ENCODE data around the gene RPS15. TPM values are rescaled to one million over a fixed set of nuclear protein-coding genes. Genes with fewer than 3 reads are reported as not detected.

Gene RPS15
- total RNA-seq, 4 donors from 2014 or later = 4,239 to 4,988 (median 4,337) TPM

- H3K27me3 ChIP-seq = peaks cover 0 to 10% of the 10 kb centered on the region in 2 donors
- no peak for DNase-seq (ENCODE audit: low spot score in 2 of 2)
- no peaks in the 10 kb centered on the region for H3K36me3 ChIP-seq
- H3K9me3 ChIP-seq = no peaks in the 10 kb centered on the region
- H3K4me3 ChIP-seq = no peak overlapping the region
- TF ChIP-seq POLR2A (IDR thresholded peaks at IDR 0.05) = no peak
- no peak for TF ChIP-seq CTCF (IDR thresholded peaks at IDR 0.05)
- TF ChIP-seq EP300 (IDR thresholded peaks at IDR 0.05) = no peak
- peaks cover 0 to 22% (median 13%) of the 10 kb centered on the region in 4 donors for H3K4me1 ChIP-seq
- H3K27ac ChIP-seq = no peak overlapping the region
- 87 to 90% methylated on average over 22 to 38 of the region's 40 CpGs for WGBS, 2 donors
Observed at GRCh38 chr19:1487576-1488281, 49.5 kb downstream of the RPS15 start.

GRCh38 chr19:1488282-1488601, 50.0 kb downstream of the RPS15 start:
- no peak overlapping the region for H3K4me3 ChIP-seq
- H3K36me3 ChIP-seq = no peaks in the 10 kb centered on the region
- DNase-seq (ENCODE audit: low spot score in 2 of 2) = no peak
- 88 to 92% methylated on average over 8 to 10 of the region's 11 CpGs for WGBS, 2 donors
- no peak for TF ChIP-seq POLR2A (IDR thresholded peaks at IDR 0.05)
- no peak for TF ChIP-seq CTCF (IDR thresholded peaks at IDR 0.05)
- no peak for TF ChIP-seq EP300 (IDR thresholded peaks at IDR 0.05)
- peaks cover 0 to 10% of the 10 kb centered on the region in 2 donors for H3K27me3 ChIP-seq
- H3K9me3 ChIP-seq = no peaks in the 10 kb centered on the region
- peaks cover 0 to 22% (median 13%) of the 10 kb centered on the region in 4 donors for H3K4me1 ChIP-seq
- no peak overlapping the region for H3K27ac ChIP-seq

GRCh38 chr19:1489463-1490310, 51.5 kb downstream of the RPS15 start:
- Histone ChIP-seq H3K4me1 (peaks cover 0 to 22% (median 13%) of the 10 kb centered on the region in 4 donors), H3K36me3 (no peaks in the 10 kb centered on the region), H3K4me3 (peak overlapping the region; percentile 41 to 63 (median 51)), H3K9me3 (no peaks in the 10 kb centered on the region), H3K27ac (peak overlapping the region; percentile 65 to 87 (median 74)), H3K27me3 (peaks cover 0 to 10% of the 10 kb centered on the region in 2 donors)
- 26 to 30% methylated on average over 24 to 27 of the region's 37 CpGs for WGBS, 2 donors
- no peak for DNase-seq (ENCODE audit: low spot score in 2 of 2)
- TF ChIP-seq EP300 (IDR thresholded peaks at IDR 0.05) = no peak
- TF ChIP-seq CTCF (IDR thresholded peaks at IDR 0.05) = no peak
- no peak for TF ChIP-seq POLR2A (IDR thresholded peaks at IDR 0.05)

Other genes starting within 250 kb of the RPS15 start
- gene STK11, start 232.6 kb upstream of the RPS15 start, total RNA-seq = 10 to 100 TPM; 52.5 to 91.2 (median 68.7) TPM
- gene CBARP, start 200.4 kb upstream of the RPS15 start, total RNA-seq = 1 to 10 TPM in 2 of 4 donors, under 1 TPM in 2; 0.22 to 3.9 (median 1.4) TPM
- gene ATP5F1D, start 196.6 kb upstream of the RPS15 start, total RNA-seq = 100 to 1,000 TPM in 3 of 4 donors, 10 to 100 TPM in 1; 67.5 to 140 (median 127) TPM
- 10 to 100 TPM; 17.4 to 51.9 (median 39.4) TPM for gene MIDN, start 189.8 kb upstream of the RPS15 start, total RNA-seq
- gene CIRBP, start 169.1 kb upstream of the RPS15 start, total RNA-seq = 100 to 1,000 TPM; 389 to 640 (median 576) TPM
- 10 to 100 TPM; 25.5 to 80.7 (median 52.0) TPM for gene FAM174C, start 162.9 kb upstream of the RPS15 start, total RNA-seq
- gene EFNA2, start 152.5 kb upstream of the RPS15 start, total RNA-seq = not detected
- 100 to 1,000 TPM; 146 to 162 (median 151) TPM for gene NDUFS7, start 54.5 kb upstream of the RPS15 start, total RNA-seq
- gene GAMT, start 36.9 kb upstream of the RPS15 start, total RNA-seq = 100 to 1,000 TPM in 2 of 4 donors, 10 to 100 TPM in 2; 43.8 to 120 (median 94.4) TPM
- 10 to 100 TPM; 34.3 to 68.4 (median 61.0) TPM for gene DAZAP1, start 30.8 kb upstream of the RPS15 start, total RNA-seq
- gene APC2, start 11.7 kb downstream of the RPS15 start, total RNA-seq = 10 to 100 TPM in 1 of 4 donors, 1 to 10 TPM in 3; 1.7 to 10.2 (median 4.2) TPM
- gene C19orf25, start 40.8 kb downstream of the RPS15 start, total RNA-seq = 10 to 100 TPM; 22.4 to 47.4 (median 33.8) TPM
- 1 to 10 TPM; 1.3 to 4.9 (median 2.2) TPM for gene PCSK4, start 52.0 kb downstream of the RPS15 start, total RNA-seq
- gene REEP6, start 52.8 kb downstream of the RPS15 start, total RNA-seq = 1 to 10 TPM; 1.2 to 4.6 (median 2.9) TPM
- 10 to 100 TPM; 17.4 to 54.8 (median 42.6) TPM for gene ADAMTSL5, start 74.6 kb downstream of the RPS15 start, total RNA-seq
- 1 to 10 TPM in 2 of 4 donors, under 1 TPM in 2; 0.21 to 6.3 (median 1.1) TPM for gene PLK5, start 85.7 kb downstream of the RPS15 start, total RNA-seq
- gene MEX3D, start 129.9 kb downstream of the RPS15 start, total RNA-seq = 10 to 100 TPM; 19.4 to 32.7 (median 27.4) TPM
- gene MBD3, start 154.5 kb downstream of the RPS15 start, total RNA-seq = 100 to 1,000 TPM in 1 of 4 donors, 10 to 100 TPM in 3; 62.9 to 144 (median 91.4) TPM
- 10 to 100 TPM; 58.8 to 95.7 (median 66.0) TPM for gene UQCR11, start 167.1 kb downstream of the RPS15 start, total RNA-seq
- gene TCF3, start 214.2 kb downstream of the RPS15 start, total RNA-seq = 100 to 1,000 TPM in 1 of 4 donors, 10 to 100 TPM in 3; 23.4 to 299 (median 37.3) TPM

Measured in tibial nerve (tissue), 4 donors.